DOHH2 (cell line): ENCODE measurements around the gene NOL3.
"Not testable (repeated sequence)": the region's sequence is repeated elsewhere in the genome, so short reads cannot be mapped to it uniquely, and the experiment has no call there.

Source experiments
- CTCF ChIP-seq: fragments of 200-600 bp; sonication (generic); IDR thresholded peaks from one replicate; pipeline ENCODE4 v1.5.1; 2014; ENCODE audit warnings: antibody characterized with exemption, mild to moderate bottlenecking, low read depth, low read length; ENCODE audit not compliant: poor library complexity, severe bottlenecking
- EZH2phosphoT487 ChIP-seq: fragments of 200-600 bp; sonication (generic); IDR thresholded peaks from 2 replicates; pipeline ENCODE4 v1.6.1; 2017; ENCODE audit warnings: borderline replicate concordance, mild to moderate bottlenecking, antibody characterized with exemption, low read length, moderate library complexity, mixed read lengths

- TF ChIP-seq CTCF, EZH2phosphoT487: not testable (repeated sequence)
Observed at GRCh38 chr16:67122799-67123198, 47.5 kb upstream of the NOL3 start.
